HG03064 (cell line): Measurements from ENCODE around the gene CD40.

ENCODE experiments used
- ATAC-seq: cut with Tn5 transposase; IDR thresholded peaks from one replicate; pipeline ENCODE4 v1.9.1; 2021; ENCODE audit warnings: low read depth; ENCODE audit not compliant: unreplicated experiment

CD40 gene

DNA sequence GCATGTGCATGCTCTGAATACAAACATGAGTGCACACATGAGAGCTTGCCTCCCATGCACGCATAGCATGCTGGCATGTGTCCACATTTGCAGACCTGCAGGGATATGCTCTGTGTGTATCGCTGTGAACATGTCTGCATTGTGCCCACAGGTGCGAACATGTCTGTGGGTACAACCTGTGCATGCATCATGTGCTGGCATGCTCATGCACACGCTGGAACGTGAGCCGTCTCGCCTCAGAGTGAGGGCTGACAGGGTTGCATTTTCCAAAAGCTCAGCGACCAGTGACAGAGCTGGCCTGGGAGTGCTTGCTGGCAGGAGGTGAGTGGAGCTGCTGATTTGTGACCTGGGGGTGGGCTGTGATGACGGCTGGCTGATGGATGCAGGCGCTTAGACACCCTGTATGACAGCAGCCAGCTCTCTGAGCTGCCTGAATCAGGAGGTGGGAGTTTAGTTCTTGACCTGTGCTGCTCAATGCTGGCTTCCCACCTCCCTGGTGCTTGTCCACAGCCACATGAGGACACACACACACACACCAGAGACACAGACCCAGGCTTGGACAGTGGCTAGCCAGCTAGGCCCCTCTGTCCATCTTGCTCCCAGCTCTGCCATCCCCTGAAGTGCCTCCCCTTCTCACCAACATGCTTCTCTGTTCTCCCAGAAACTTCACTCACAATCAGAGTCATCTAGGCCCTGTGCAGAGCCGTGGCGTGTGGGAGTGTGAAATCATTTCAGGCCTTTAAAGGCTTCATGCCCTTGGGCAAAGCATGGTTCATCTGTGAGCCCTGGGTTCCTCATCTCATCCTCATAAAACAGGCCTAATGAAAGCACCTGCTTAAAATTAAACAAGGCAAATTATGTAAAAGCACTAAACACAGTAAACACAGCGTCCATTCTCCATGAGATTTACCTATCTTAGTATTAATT is 51.4 kb downstream of the CD40 start:
- no peak for ATAC-seq

- ATAC-seq = no peak
Observed at GRCh38 chr20:46171476-46171875, 53.4 kb downstream of the CD40 start.

- no peak for ATAC-seq
Observed at GRCh38 chr20:46171909-46172308, 53.8 kb downstream of the CD40 start.

GRCh38 chr20:46172455-46172854 is 54.3 kb downstream of the CD40 start:
- ATAC-seq = no peak

- ATAC-seq = no peak
Observed at GRCh38 chr20:46172961-46173536, 54.9 kb downstream of the CD40 start.

GRCh38 chr20:46173652-46174468 is 55.7 kb downstream of the CD40 start:
- ATAC-seq = no peak

- no peak for ATAC-seq
Observed at GRCh38 chr20:46174469-46175126, 56.5 kb downstream of the CD40 start.

GRCh38 chr20:46175127-46175494 is 57.0 kb downstream of the CD40 start:
- ATAC-seq = no peak

GRCh38 chr20:46176739-46177378 is 58.7 kb downstream of the CD40 start:
- no peak for ATAC-seq

DNA sequence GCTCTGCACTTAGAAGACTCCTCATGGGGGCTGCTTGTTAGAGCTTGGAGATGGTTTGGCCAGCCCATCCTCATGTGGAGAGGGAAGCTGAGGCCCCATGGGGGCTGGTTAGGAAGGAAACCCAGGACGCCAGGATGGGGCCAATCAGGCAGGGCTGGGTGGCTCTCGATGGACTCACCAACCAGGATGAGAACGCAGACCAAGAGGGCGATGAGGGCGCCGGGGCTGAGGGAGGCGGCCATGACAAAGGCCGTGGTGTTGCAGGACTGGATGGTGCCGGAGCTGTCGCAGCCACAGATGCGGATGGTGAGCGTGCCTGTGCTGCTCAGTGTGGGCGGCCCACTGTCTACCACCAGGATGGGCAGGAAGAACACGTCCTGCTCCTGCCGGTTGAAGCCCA is 59.7 kb downstream of the CD40 start:
- no peak for ATAC-seq

DNA sequence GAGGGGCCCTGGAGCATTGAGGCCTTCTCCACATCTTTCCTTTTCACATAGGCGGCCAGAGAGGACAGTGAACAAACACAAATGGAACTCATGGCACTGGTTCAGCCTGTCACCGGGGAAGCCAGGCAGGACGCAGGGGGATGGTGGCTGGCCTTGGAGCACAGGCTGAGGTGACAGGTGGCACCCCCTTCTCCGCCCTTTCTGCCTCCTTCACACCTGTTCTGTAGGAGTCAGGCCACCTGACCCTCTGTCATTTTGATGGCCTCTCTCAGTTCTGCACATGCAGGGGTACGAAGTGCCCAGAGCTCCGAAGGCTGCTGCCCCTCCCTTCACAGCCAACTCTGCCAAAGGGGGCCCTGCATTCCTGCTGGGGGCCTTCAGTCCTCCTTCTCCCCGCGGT is 60.8 kb downstream of the CD40 start:
- ATAC-seq = no peak
